SHP77 (cell line): ENCODE measurements around the gene GCNA.
"Not testable (repeated sequence)": the region's sequence is repeated elsewhere in the genome, so short reads cannot be mapped to it uniquely, and the experiment has no call there.

Experiments used
- DNase-seq, 2 experiments: peaks; one replicate each; lab custom pipeline; 2025; lab: John Stamatoyannopoulos, UW

GCNA gene

DNA sequence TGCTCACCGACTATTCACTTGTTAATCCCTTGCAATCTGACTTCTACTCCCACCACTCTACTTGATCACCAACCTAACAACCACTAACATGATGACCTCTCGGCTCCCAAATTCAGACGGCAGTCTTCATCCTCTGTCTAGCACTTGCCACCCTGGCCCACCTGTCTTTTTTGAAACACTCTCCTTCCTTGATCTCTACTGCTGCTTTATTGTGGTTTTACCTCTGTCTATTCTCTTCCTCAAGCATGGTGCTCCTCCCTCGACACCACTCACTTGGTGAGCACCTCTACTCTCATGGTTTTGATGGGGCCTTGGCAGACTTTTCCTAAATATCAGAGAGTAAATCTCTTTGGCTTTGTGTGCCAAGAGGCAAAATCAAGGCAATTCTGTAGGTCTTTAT, 61.8 kb downstream of the GCNA start:
- DNase-seq, result no peak

- DNase-seq, result not testable (repeated sequence)
Observed at GRCh38 chrX:71644406-71644805, 66.2 kb downstream of the GCNA start.

- DNase-seq, result no peak
Observed at GRCh38 chrX:71650333-71650969, 72.2 kb downstream of the GCNA start.

- DNase-seq, result peak; percentile 17 to 23
Observed at GRCh38 chrX:71652405-71652804, 74.2 kb downstream of the GCNA start.

DNA sequence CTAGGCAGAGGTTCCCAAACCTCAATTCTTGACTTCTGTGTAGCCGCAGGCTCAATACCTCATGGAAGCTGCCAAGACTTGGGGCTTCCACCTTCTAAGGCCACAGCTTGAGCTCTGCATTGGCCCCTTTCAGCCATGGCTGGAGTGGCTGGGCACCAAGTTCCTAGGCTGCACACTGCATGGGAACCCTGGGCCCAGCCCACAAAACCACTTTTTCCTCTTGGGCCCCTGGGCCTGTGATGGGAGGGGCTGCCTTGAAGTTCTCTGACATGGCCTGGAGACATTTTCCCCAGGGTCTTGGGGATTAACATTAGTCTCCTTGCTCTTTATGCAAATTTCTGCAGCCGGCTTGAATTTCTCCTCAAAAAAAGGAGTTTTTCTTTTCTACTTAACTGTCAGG, 75.1 kb downstream of the GCNA start:
- no peak for DNase-seq

- DNase-seq, result no peak
Observed at GRCh38 chrX:71657267-71657666, 79.0 kb downstream of the GCNA start.

- no peak for DNase-seq
Observed at GRCh38 chrX:71659342-71659741, 81.1 kb downstream of the GCNA start.

DNA sequence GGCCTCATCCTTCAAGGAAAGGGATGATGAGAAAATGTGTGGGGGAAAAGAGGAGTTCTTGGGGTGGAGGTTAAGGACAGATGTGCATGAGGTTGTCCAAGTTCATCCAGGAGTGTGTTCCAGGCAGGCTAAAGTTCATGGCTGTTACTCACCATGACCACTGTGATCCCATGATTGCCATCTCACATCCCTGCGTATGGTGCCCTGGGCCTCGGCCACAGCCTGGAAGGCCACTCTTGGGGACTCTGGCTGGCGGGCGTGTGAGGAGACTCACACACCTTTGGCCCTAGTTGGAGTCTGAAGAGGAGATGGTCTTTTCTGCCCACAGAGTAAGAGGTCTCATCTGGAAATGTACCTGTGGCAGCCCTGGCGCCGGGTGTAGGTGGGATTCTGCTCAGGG, 81.7 kb downstream of the GCNA start:
- no peak for DNase-seq

GRCh38 chrX:71660562-71661416, 82.6 kb downstream of the GCNA start:
- DNase-seq, result no peak

GRCh38 chrX:71661919-71662318, 83.7 kb downstream of the GCNA start:
- DNase-seq, result no peak

DNA sequence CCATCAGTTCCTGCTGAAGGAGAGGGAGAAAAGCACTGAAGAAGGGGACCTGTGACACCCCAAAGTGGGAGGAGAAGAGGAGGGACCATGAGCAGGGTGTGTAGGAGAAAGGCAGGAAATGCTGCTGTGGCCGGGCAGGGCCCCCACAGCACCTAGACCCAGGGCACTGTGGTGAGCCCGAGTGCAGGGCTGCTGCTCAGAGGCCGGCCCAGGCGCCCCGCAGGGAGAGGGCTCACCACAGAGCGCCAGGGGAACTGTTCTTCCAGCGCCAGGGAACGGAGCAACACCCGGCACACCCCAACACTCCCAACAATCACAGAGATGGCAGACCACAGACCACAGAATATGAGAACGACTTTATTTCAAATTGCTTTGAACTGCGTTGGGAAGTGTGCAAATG, 84.4 kb downstream of the GCNA start:
- DNase-seq, result not testable (repeated sequence)
